DLD1 (cell line): Measurements from ENCODE around the gene HCRT.
"Not testable (repeated sequence)": the region's sequence is repeated elsewhere in the genome, so short reads cannot be mapped to it uniquely, and the experiment has no call there.

Source experiments
- in situ Hi-C: cut with HindIII; loops from 2 replicates; pipeline ENCODE4 v1.10.0; 2017; ENCODE audit warnings: low sequenced_read_pairs

Gene HCRT

GRCh38 chr17:42184713-42185620 is at the start of gene HCRT:
HCRT (minus strand) TSS chr17:42185452; CDS start chr17:42185365, 87 bp downstream.
- in situ Hi-C loops, result no loop called here

GRCh38 chr17:42233994-42234393 is 48.7 kb upstream of the HCRT start:
- in situ Hi-C loops, result no loop called here

DNA sequence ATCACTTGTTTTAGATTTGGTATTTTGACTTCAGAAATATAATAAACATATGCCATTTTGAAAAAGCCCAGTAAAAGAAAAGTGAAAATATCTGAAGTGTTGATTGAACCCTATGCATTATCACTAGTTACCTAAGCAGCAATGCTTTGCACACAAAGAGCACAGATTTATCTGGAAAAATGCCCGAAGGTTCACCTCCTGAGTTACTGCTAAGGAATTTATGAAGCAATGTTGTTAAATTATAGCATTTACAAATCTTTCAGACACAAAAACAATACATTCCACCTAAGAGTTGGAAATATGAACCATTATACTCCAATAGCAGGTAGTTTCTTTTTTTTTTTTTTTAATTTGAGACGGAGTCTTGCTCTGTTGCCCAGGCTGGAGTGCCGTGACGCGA is 47.9 kb upstream of the HCRT start:
- in situ Hi-C loops, result no loop called here

DNA sequence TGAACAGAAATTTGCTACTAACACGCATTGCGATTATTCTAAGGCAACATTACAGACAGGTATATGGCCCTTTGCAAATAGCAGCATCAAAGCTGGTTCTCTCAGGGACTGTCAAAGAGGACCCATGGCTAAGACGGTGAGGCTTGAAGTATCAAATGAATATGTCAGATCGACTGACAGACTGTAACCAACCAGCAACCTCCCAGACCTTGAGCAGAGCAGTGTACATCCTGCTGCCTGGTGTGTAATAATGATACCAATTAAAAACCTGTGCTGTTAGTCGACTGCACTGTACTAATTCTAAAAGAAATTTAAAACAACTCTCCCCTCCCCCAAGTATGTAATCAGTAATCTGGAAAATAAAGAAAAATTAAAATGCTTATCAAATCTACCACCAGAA is 45.0 kb upstream of the HCRT start:
- in situ Hi-C loops, result no loop called here

DNA sequence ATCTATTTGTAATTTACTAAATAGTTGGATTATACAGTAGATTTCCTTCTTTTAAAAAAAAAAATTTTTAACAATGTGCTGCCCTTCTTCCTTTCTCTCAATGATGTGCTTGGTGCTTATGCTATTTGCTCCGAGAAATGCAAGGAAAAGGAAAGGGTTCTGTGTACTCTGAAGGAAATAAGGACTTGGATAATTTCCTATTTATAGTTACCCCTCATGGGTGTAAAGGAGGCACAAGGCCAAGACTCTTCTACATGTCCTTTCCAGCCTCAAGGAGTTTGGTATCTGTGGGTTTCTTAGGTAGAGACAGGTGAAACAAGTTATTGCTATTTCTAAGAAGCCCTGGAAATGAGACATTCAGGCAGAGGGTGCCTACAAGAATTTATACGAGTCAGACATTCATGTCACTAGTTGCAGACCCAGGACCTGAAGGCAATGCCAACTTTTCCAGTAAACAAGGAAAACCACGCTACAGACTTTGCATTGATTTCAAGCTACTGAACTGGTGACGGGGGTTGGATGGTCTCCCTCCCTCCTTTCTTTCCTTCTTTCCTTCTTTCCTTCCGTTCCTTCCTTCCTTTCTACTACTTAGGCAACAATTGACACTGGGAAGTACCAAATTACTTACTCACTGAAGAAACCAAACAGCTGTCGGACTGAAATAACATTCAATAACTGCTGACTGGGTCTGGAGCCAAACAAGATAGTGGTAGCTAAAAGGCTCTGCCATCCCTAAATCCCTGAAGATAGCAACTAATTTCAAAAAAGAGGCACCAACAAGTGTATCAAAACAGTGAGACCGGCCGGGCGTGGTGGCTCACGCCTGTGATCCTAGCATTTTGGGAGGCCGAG is 42.8 kb upstream of the HCRT start:
- in situ Hi-C loops, result no loop called here

- in situ Hi-C loops, result no loop called here
These were observed 40.4 kb upstream of the HCRT start for GRCh38 chr17:42225646-42226045.

- in situ Hi-C loops, result no loop called here
These were observed 39.4 kb upstream of the HCRT start for GRCh38 chr17:42224651-42225050.

DNA sequence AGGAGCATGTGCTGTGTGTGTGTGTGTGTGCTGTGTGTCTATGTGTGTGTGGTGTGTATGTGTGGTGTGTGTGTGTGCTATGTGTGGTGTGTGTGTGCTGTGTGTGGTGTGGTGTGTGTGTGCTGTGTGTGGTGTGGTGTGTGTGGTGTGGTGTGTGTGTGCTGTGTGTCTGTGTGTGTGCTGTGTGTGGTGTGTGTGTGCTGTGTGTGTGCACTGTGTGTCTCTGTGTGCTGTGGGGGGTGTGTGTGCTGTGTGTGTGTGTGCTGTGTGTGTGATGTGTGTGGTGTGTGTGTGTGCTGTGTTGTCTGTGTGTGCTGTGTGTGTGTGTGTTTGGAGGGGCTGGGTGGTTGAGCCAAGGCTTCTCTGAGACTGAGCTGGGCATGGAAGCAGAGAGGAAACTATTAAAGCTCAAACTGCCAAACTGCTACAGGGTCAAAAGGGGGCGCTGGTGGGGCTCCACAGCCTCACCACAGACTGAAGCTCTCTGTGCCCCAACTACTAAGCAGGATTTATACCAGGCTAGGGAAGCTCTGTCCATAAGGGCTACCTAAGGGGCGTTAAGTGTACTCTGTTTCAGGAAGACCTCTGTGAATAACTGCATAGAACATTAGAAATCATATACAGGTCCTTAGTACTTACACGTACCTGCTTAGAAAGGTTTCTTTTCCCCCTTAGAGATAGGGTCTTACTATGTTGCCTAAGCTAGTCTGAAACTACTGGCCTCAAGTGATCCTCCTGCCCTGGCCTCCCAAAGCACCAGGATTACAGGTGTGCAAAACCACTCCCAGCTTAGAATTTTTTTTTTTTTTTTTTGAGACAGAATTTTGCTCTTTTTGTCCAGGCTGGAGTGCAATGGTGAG is 36.9 kb upstream of the HCRT start:
- in situ Hi-C loops, result no loop called here

DNA sequence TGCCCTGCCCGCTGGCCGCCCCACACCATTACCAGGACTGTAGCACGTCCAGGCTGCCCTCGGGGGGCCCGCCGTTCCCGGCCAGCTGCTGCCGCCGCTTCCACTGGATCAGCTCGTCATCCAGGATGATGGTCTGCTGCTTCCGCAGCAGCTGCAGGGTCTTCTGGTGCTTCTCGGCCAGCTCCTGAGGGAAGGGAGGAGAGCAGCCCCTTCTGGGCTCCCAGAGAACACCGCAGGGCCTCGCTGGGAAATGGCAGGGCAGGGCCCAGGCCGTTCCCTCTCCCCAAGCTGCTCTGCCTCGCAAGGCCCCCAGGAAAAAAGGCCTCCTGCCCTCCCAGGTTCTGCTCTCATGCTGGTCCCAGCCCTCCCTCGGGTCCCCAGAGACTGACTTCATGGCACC is 34.0 kb upstream of the HCRT start:
- in situ Hi-C loops, result not testable (repeated sequence)

GRCh38 chr17:42214156-42214555 is 28.9 kb upstream of the HCRT start:
- in situ Hi-C loops, result no loop called here

GRCh38 chr17:42212382-42212781 is 27.1 kb upstream of the HCRT start:
- in situ Hi-C loops, result no loop called here

- in situ Hi-C loops, result not testable (repeated sequence)
These were observed 26.7 kb upstream of the HCRT start for GRCh38 chr17:42211921-42212341.

- in situ Hi-C loops, result no loop called here
These were observed 24.8 kb upstream of the HCRT start for GRCh38 chr17:42210046-42210445.

- in situ Hi-C loops, result not testable (repeated sequence)
These were observed 20.9 kb upstream of the HCRT start for GRCh38 chr17:42206153-42206612.

DNA sequence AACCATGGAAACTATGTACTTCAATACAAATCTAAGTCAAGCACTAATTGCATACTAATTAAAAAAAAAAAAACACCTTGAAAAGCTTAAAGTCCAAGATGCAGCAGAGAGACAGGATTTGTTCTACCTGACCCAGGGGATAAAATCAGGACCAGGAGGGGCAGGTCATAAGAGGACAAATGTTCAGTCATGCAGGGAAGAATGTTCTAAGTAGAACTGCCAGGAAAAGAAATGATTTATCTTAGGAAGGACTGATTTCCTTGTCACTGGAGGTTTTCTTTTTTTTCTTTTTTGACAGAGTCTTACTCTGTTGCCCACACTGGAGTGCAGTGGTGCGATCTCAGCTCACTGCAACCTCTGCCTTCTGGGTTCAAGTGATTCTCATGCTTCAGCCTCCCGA is 18.1 kb upstream of the HCRT start:
- in situ Hi-C loops, result no loop called here

DNA sequence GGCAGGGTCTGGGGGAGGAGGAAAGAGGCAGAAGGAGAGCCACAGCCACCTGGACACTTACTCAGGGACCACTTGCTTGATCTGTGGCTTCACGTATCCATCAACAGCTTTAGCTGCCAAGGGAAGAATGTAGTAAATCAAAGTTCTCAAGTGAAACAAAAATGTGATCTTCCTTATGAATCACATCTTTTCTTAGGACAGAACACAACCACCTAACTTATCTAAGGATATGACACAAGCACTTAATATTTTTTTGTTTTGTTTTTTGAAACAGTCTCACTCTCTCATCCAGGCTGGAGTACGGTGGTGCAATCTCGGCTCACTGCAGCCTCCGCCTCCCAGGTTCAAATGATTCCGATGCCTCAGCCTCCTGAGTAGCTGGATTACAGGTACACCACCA is 17.4 kb upstream of the HCRT start:
- in situ Hi-C loops, result no loop called here

GRCh38 chr17:42202159-42202558 is 16.9 kb upstream of the HCRT start:
- in situ Hi-C loops, result no loop called here

GRCh38 chr17:42201458-42201772 is 16.2 kb upstream of the HCRT start:
- in situ Hi-C loops, result no loop called here

DNA sequence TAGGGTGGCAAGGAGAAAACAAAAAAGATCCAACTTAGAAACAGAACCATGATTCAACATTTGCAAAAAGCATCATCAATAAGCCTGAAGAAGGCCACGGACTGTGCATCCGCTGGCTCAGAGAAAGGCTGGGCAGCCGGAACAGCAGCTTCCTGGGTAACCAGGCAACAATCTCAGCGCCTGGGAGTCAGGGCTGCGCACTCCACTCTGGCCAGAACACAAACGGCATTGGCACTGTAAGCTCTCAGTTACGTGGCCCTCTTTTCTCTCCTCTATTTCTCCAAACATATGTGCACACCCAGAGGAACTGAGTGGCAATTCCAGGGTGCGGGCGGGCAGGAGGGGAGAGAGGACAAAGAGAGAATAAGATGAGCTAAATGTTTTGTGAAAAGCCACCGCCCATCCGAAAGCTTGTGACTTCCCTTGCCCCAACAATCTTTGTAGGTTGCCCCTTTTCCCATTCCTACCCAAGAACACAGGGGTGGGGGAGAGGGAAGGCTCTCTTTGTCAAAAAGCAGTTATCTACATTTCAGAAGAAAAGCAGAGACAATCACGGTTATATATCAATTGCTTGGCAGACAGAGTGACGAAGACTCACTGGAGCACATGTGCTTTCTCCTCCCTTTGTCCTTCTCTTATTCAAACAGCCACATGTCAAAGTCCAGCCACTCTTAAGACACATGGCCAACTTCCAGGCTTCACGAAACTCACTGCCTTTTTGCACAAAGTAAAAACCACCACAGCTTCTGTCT is 15.6 kb upstream of the HCRT start:
- in situ Hi-C loops, result no loop called here

DNA sequence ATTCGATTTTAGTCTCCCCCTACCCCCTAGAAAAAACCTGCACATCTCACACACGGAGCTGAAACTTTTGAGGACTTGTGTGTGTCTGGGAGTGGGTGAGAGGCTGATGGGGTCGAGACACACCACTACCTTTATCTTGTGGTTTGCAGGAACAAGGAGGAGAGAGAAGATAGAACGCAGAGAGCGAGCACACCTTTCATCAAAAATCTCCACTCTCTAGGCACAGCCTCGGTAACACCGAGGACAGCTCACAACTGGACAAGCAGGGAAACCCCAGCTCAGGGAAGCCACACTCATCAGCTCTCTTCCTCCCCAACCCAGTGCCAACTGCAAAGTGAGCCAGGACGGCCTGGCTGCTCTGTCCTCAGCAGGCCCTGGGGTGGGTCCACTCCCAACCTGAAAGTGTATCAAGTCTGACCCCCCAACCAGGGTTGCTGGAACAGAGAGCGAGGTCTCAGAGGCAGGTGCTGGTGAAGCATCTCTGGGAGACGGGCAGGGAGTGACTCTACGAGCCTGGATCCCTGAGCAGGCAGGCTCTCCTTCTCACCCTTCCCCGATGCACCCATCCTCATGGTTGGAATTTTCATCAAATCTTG is 14.3 kb upstream of the HCRT start:
- in situ Hi-C loops, result no loop called here
